OCI-LY7 (cell line): ENCODE measurements around the gene HINFP.

Source experiments
- CTCF ChIP-seq: fragments of 200-600 bp; sonication (generic); conservative IDR thresholded peaks from 2 replicates; pipeline ENCODE4 v1.5.1; 2014; ENCODE audit warnings: mild to moderate bottlenecking, antibody characterized with exemption, low read length, moderate library complexity, mixed read lengths
- EZH2phosphoT487 ChIP-seq: fragments of 200-600 bp; sonication (generic); IDR thresholded peaks from 2 replicates; pipeline ENCODE4 v1.6.1; 2018; ENCODE audit warnings: low read depth, borderline replicate concordance, mild to moderate bottlenecking, mixed run types, antibody characterized with exemption, low read length, moderate library complexity, mixed read lengths

GRCh38 chr11:119091966-119092879, 29.2 kb upstream of the HINFP start:
- TF ChIP-seq CTCF (no peak), EZH2phosphoT487 (no peak)
